ENCODE measurements around the gene SMOC2. TPM values are rescaled to one million over a fixed set of nuclear protein-coding genes. Genes with fewer than 3 reads are reported as not detected.

The SMOC2 gene
- total RNA-seq, 1 experiment from 2014 or later, result 2.1 TPM

DNA sequence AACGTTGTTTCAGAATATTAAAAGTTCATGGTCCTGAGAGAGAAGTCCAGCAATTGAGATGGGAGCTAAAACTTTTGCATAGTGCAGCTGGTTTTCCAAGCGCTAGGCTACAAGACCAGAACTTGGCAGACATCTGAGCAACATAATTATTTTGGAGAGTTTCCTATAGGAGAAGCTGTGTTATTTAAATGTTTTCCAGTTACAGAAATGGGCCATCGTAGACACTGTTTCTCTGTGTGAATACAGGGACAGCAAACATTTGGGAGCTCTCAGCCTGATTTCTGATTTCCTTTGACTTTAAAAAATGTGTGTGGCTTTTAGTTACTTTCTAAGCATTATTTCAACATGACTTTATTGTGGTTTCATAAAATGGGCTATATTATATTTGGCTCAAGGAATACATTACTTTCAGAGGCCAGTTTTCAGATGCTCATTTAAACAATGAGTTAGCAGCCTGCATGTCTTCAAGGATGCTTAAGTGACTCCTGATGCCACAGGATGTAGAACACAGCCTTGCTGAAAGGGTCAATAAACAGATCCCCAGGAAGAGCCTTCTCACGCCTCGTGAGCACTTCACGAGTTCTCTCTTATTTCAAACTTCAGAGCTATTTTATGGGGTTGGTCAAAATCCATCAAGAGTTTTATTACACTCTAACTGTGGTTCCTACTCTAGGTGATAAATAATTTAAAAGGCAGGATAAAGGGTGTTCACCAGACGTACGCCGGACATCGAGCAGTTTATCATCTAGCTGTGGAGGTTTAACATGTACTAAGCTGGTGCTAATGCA lies 193.8 kb downstream of the SMOC2 start:
- no peaks in the 10 kb centered on the region for H3K9me3 ChIP-seq (ENCODE audit: control insufficient read depth, low read depth, low read length)
- H2BK120ac ChIP-seq (ENCODE audit: low read depth, low read length, poor library complexity, severe bottlenecking), result no peak overlapping the region
- H2AK5ac ChIP-seq (ENCODE audit: insufficient read length, low read length), result no peak overlapping the region
- H4K20me1 ChIP-seq (ENCODE audit: control insufficient read depth, insufficient read depth, insufficient read length), result no peaks in the 10 kb centered on the region
- no peak overlapping the region for H2AFZ ChIP-seq (ENCODE audit: low read length)
- H3K36me3 Mint-ChIP-seq (ENCODE audit: insufficient read depth in 1 of 3, low read depth in 3 of 3), result peaks cover 0 to 2% (median 0%) of the 10 kb centered on the region in 3 experiments; a peak in 2 of 7 replicates
- peaks cover 7% of the 10 kb centered on the region; the same call in 1 of the 2 replicates for H3K4me1 ChIP-seq (ENCODE audit: insufficient read depth, low read length)
- peaks cover 0 to 8% of the 10 kb centered on the region in 2 experiments; a peak in 3 of 5 replicates for H3K9me3 Mint-ChIP-seq
- no peak overlapping the region for H2BK12ac ChIP-seq (ENCODE audit: insufficient read length, low read depth, low read length)
- TF ChIP-seq, protein P1, sequence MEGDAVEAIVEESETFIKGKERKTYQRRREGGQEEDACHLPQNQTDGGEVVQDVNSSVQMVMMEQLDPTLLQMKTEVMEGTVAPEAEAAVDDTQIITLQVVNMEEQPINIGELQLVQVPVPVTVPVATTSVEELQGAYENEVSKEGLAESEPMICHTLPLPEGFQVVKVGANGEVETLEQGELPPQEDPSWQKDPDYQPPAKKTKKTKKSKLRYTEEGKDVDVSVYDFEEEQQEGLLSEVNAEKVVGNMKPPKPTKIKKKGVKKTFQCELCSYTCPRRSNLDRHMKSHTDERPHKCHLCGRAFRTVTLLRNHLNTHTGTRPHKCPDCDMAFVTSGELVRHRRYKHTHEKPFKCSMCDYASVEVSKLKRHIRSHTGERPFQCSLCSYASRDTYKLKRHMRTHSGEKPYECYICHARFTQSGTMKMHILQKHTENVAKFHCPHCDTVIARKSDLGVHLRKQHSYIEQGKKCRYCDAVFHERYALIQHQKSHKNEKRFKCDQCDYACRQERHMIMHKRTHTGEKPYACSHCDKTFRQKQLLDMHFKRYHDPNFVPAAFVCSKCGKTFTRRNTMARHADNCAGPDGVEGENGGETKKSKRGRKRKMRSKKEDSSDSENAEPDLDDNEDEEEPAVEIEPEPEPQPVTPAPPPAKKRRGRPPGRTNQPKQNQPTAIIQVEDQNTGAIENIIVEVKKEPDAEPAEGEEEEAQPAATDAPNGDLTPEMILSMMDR (conservative IDR thresholded peaks at IDR 0.05), result no peak
- H2BK15ac ChIP-seq (ENCODE audit: low read depth, low read length), result no peak overlapping the region
- H2BK20ac ChIP-seq (ENCODE audit: low read depth, low read length, poor library complexity, severe bottlenecking), result no peak overlapping the region
- H3K56ac ChIP-seq (ENCODE audit: insufficient read length, low read depth, low read length), result no peak overlapping the region
- H3K14ac ChIP-seq (ENCODE audit: insufficient read depth, low read length), result no peak overlapping the region
- H3K27ac ChIP-seq (ENCODE audit: insufficient read length, low read depth, low read length), result no peak overlapping the region
- no peak overlapping the region for H3T11ph ChIP-seq (ENCODE audit: low read length)
- no peak overlapping the region for H3K4ac ChIP-seq (ENCODE audit: low read depth, low read length)
- no peak overlapping the region for H3K23ac ChIP-seq (ENCODE audit: insufficient read length, low read depth, low read length)
- no peak for DNase-seq
- no peaks in the 10 kb centered on the region for H3K23me2 ChIP-seq (ENCODE audit: insufficient read length, low read depth, low read length, poor library complexity, severe bottlenecking)
- H4K91ac ChIP-seq (ENCODE audit: insufficient read length, low read depth, low read length), result no peak overlapping the region
- H4K5ac ChIP-seq (ENCODE audit: insufficient read length, low read depth, low read length), result no peak overlapping the region
- H3K27me3 Mint-ChIP-seq (ENCODE audit: low read depth), result peaks cover 7% of the 10 kb centered on the region
- no peak overlapping the region for H2BK5ac ChIP-seq (ENCODE audit: insufficient read length, low read length)
- peaks cover 44 to 47% of the 10 kb centered on the region in 2 experiments for H3K4me1 Mint-ChIP-seq
- H4K8ac ChIP-seq (replicated peaks; ENCODE audit: insufficient read length, low read depth, low read length), result no peak overlapping the region
- H3K27ac Mint-ChIP-seq, result no peak overlapping the region
- no peak overlapping the region for H3K4me2 ChIP-seq (ENCODE audit: insufficient read depth, insufficient read length, low read length)
- WGBS (ENCODE audit: extremely low coverage, insufficient read length, low lambda C conversion rate), result no CpG with 5 or more reads among the region's 10 CpGs
- H3K9ac ChIP-seq (ENCODE audit: extremely low read depth, insufficient read length, low read length), result no peak overlapping the region
- H3K79me2 ChIP-seq (ENCODE audit: insufficient read depth, low read length), result no peaks in the 10 kb centered on the region
- H3K18ac ChIP-seq (ENCODE audit: insufficient read length, low read depth, low read length), result no peak overlapping the region
- no peaks in the 10 kb centered on the region for H3K79me1 ChIP-seq (ENCODE audit: insufficient read depth, low read depth, low read length, poor library complexity, severe bottlenecking)
- no peak overlapping the region for H3K4me3 Mint-ChIP-seq
- no peaks in the 10 kb centered on the region for H3K27me3 ChIP-seq (ENCODE audit: insufficient read depth, low read length)
